Left ventricle myocardium inferior (tissue), 1 donor: Measurements from ENCODE around the gene GLIS2. TPM values are rescaled to one million over a fixed set of nuclear protein-coding genes. Genes with fewer than 3 reads are reported as not detected.

Source experiments
- DNase-seq: peaks from one replicate; pipeline ENCODE4 v3.0.0-alpha.2; 2020
- H3K27ac ChIP-seq: fragments of 200-600 bp; replicated peaks from 2 replicates; pipeline ENCODE4 v1.8.0; 2021
- H3K27me3 ChIP-seq: fragments of 200-600 bp; 2 replicates; pipeline ENCODE4 v1.8.0; 2021; ENCODE audit warnings: low read depth
- H3K36me3 ChIP-seq: fragments of 200-600 bp; 2 replicates; pipeline ENCODE4 v1.8.0; 2021
- H3K4me1 ChIP-seq: fragments of 200-600 bp; 2 replicates; pipeline ENCODE4 v1.8.0; 2021
- H3K4me3 ChIP-seq: fragments of 200-600 bp; 2 replicates; pipeline ENCODE4 v1.8.0; 2021; ENCODE audit warnings: mild to moderate bottlenecking, moderate library complexity
- H3K9me3 ChIP-seq: fragments of 200-600 bp; replicated peaks from 2 replicates; pipeline ENCODE4 v1.8.0; 2021
- CTCF ChIP-seq: fragments of 200-600 bp; IDR thresholded peaks from 2 replicates; pipeline ENCODE4 v1.8.0; 2021; ENCODE audit warnings: antibody characterized with exemption, mild to moderate bottlenecking, borderline replicate concordance
- intact Hi-C: fragments of 100-400 bp; cut with micrococcal nuclease; formaldehyde crosslinking; loops from one replicate; pipeline ENCODE4 v1.11.0; 2022
- total RNA-seq: library from RNA; stranded (reverse); fragmentation: NEBNext Ultra II Directional; extraction: Animal tissue kit (Norgen Biotek cat#: 25700); gene quantifications from one replicate; pipeline ENCODE4 v1.2.1, GENCODE V29; 2021
- donor health status: DM: no; HTN: yes; CAD: no; lungs with severe emphysema.

Gene GLIS2
- total RNA-seq, 1 donor from 2014 or later = 17.2 TPM

DNA sequence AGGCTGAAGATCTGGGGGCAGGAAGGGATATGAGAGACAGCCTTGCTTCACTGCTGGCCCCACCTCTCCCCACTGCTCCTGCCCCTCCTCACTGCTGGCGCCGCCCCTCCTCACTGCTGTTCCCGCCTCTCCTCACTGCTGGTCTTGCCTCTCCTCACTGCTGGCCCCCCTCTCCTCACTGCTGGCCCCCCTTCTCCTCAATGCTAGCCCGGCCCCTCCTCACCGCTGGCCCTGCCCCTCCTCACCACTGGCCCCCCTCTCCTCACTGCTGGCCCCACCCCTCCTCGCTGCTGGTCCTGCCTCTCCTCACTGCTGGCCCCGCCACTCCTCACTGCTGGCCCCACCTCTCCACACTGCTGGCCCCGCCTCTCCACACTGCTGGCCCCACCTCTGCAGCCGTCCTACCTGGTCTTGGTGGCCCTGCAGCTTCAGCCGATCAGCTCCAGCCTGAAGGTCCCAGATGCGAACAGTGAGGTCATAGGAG is 44.7 kb downstream of the GLIS2 start:
- Histone ChIP-seq H3K27me3 (no peaks in the 10 kb centered on the region), H3K9me3 (no peaks in the 10 kb centered on the region), H3K4me3 (no peak overlapping the region), H3K27ac (no peak overlapping the region), H3K36me3 (peaks cover 52% of the 10 kb centered on the region), H3K4me1 (peaks cover 4% of the 10 kb centered on the region)
- intact Hi-C loops = no loop called here
- no peak for TF ChIP-seq CTCF
- DNase-seq = no peak

- Histone ChIP-seq H3K9me3 (no peaks in the 10 kb centered on the region), H3K36me3 (peaks cover 52% of the 10 kb centered on the region), H3K27ac (no peak overlapping the region), H3K4me3 (no peak overlapping the region), H3K27me3 (no peaks in the 10 kb centered on the region), H3K4me1 (peaks cover 4% of the 10 kb centered on the region)
- TF ChIP-seq CTCF = no peak
- no peak for DNase-seq
- intact Hi-C loops = no loop called here
These were observed 45.4 kb downstream of the GLIS2 start for GRCh38 chr16:4361033-4361943.

GRCh38 chr16:4361944-4362311 is 46.1 kb downstream of the GLIS2 start:
- Histone ChIP-seq H3K4me3 (no peak overlapping the region), H3K36me3 (peaks cover 47% of the 10 kb centered on the region), H3K4me1 (peaks cover 4% of the 10 kb centered on the region), H3K9me3 (no peaks in the 10 kb centered on the region), H3K27me3 (no peaks in the 10 kb centered on the region), H3K27ac (no peak overlapping the region)
- DNase-seq = no peak
- no peak for TF ChIP-seq CTCF
- intact Hi-C loops = no loop called here

GRCh38 chr16:4362476-4363135 is 46.7 kb downstream of the GLIS2 start:
- DNase-seq = no peak
- Histone ChIP-seq H3K4me3 (no peak overlapping the region), H3K9me3 (no peaks in the 10 kb centered on the region), H3K4me1 (peaks cover 4% of the 10 kb centered on the region), H3K36me3 (peaks cover 44% of the 10 kb centered on the region), H3K27ac (no peak overlapping the region), H3K27me3 (no peaks in the 10 kb centered on the region)
- no peak for TF ChIP-seq CTCF
- intact Hi-C loops = no loop called here

DNA sequence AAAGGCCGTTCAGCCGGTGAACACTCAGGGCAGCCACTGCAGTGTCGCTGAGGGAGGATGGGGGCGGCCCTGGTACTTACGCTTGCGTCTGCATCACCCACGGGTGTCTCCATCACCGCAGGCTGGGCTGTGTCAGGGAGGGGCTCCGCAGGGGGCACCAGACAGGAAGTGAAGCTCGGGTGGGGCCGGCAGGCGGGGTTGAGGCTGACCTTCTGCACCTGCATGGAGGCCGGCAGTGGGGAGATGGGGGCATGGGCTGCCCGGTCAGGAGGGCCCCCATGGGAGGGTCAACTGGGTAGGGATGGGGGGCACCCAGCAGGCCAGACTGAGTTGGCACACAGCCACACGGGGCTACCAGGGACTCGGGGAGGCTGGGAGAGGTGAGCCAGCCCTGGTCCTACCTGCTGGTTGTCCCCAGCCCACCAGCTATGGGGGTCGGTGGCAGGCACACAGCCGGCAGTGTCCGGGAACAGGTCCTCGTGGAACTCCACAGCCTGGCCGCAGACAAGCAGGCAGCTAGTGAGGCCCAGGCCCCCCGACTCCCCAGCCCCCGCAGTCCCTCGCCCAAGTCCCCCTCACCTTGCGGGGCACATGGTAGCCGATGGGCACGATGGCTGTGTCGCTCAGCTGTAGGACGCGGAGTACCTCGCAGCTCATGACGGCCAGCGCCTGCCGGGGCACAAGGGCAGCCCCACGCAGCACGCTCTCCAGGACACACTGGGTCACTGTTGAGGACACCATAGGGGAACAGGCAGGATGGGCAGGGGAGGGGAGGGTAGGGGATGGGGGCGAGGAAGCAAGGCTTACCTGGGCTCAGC is 48.5 kb downstream of the GLIS2 start:
- H3K4me3 ChIP-seq = no peak overlapping the region
- intact Hi-C loops = no loop called here
- peaks cover 38% of the 10 kb centered on the region for H3K36me3 ChIP-seq
- H3K4me1 ChIP-seq = peaks cover 8% of the 10 kb centered on the region
- H3K27ac ChIP-seq = no peak overlapping the region
- no peaks in the 10 kb centered on the region for H3K27me3 ChIP-seq
- H3K9me3 ChIP-seq = no peaks in the 10 kb centered on the region
- DNase-seq = no peak
- no peak for TF ChIP-seq CTCF
